ENCODE results near the gene TMPRSS4.

The TMPRSS4 gene

GRCh38 chr11:118080296-118080695, 3.4 kb downstream of the TMPRSS4 start:
- DNase-seq, result no peak

DNA sequence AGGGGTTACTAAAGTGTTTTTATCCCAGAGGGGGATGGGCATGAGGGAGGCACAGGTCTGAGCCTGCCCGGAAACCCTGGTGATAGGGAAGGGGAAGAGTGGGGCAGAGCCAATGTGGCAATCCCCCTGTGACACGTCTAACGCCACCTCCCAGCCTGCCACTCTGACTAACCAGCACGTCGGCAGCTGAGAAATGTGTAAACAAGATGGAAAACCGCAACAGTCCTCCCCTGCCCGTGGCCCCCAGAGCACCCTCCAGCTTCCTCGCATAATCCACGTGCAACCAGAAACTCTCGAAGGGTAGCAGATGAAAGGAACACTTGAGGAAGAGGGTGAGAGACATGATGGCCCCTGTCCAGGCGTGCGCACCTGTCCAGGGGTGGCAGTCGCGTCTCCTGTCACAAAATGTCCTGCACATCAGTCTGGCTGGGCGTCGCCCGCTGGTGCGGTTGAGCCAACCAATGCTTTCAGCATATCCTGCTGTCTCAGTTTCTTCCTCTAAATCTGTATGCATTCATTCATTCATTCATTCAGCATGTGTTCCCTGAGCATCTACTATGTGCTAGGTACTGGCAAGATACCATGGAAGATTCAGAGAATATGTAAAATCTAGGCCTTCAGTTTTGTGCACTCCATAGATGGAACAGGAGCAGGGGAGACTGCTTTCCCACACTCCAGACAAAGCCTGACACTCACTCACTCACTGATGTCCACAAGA, 4.5 kb downstream of the TMPRSS4 start:
- DNase-seq, result no peak

GRCh38 chr11:118082880-118083552, 6.1 kb downstream of the TMPRSS4 start:
- DNase-seq, result no peak

GRCh38 chr11:118084247-118084646, 7.4 kb downstream of the TMPRSS4 start:
- DNase-seq, result no peak

DNA sequence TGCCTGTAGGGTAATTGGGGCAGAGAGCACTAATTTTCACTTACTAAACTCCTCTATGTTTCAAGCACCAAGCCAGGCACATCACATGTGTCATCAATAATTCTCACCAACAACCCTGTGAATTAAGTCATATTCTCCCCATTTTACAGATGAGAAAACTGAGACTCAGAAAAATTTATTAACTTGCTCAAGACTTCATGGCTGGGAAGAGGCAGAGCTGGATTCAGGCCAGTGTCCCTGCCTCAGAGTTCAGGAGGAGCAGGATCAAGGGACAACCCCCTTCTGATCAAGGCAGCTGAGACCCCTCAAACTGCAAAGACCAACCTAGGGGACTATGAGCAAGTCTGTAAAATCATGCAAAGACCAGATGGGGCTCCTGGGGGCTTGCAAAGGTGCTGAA, 7.8 kb downstream of the TMPRSS4 start:
- DNase-seq, result no peak

GRCh38 chr11:118086913-118087768, 10.3 kb downstream of the TMPRSS4 start, which contains the start of gene SMIM35:
Gene SMIM35, minus strand, starts transcription at chr11:118086963. Its CDS starts 206 bp downstream, at chr11:118086757.
- no peak for DNase-seq

DNA sequence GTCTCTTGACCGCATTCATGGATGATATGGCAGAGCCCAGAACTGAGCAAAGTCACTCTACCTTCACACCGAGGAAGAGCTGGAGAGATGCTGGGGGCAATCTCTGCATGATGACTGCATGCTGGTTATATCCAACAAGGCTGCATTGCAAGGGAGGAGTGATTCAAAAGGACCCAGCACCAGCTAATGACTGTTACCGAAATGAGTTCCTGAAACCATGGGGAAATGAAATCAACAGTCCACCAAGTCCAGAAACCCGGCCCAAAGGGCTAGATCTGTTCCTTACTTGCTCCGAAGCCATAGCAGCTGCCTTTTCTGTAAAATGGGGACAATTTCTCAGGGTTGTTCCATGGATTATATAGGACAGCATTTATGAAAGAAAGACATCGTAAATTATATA, 11.1 kb downstream of the TMPRSS4 start:
- DNase-seq, result no peak

- no peak for DNase-seq
These were observed 11.7 kb downstream of the TMPRSS4 start for GRCh38 chr11:118088531-118088930.

DNA sequence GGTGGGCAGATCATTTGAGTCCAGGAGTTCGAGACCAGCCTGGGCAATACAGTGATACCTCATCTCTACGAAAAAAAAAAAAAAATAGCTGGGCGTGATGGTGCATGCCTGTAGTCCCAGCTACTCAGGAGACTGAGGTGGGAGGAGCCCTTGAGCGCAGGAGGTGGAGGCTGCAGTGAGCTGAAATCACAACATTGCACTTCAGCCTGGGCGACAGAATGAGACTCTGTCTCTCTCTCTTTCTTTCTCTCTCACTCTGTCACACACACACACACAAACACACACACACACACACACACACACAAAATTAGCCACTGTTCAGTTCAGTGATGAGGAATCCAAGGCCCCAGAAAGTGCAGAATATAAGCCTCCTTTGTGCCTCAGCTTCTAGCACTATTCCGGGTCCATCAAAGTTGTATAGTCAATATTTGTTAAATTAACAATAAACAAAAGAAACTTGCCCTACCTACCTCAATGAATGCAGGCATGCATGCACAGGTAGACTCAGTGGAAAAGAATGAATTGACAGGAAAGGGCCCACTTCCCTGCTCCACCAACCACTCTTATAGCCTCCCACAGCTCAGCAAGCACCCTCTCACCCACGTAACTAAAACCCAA, 13.8 kb downstream of the TMPRSS4 start:
- DNase-seq, result no peak

GRCh38 chr11:118091690-118092089, 14.8 kb downstream of the TMPRSS4 start:
- DNase-seq, result no peak

DNA sequence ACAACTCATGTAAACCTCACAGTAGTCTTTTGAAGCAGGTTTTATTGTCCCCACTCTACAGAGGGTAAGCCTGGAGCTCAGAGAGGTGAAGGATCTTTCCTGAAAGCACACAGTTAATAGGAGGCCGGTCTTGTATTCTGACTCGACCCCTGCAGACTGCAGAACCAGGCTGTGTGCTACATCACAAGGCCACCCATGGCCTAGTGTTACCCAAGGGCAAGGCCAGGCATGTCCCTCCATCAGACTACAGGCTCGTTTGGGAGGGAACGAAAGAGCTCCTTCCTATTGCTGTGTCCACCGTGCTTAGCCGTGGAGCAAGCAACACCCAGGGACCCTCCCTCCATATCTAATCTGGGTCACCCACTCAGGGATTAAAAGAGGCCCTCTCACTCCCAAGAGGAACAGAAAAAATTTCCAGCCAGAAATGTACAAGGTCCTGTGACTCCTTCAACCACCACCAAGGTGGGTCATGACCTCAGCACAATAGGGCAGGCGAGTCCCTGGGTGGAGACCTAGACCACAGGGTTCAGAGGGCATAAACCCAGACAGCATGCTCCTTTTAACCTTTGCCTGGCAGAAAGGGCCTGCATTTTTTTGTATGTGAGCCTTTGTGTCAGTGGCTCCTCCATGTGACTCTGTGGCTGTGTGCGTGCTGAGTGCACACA, 16.2 kb downstream of the TMPRSS4 start:
- no peak for DNase-seq

- no peak for DNase-seq
These were observed 18.6 kb downstream of the TMPRSS4 start for GRCh38 chr11:118095493-118095892.

DNA sequence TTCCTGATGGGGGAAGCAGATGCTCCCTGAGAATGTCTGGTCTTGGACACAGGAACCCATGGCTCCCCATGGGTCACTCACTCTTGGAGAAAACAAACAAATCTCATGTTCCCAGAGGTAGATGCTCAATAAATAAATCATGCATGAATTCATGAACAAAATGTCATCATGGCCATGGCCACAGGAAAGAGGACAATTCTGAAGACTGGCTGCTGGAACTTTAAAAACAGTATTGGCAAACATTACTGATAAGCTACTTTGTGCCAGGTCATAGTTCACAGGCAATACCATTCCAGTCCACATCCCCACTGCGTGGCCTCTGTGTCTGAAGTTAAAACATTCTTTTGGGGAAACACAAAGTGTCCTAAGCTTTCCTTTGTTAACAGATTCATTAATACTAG, 19.1 kb downstream of the TMPRSS4 start:
- no peak for DNase-seq

DNA sequence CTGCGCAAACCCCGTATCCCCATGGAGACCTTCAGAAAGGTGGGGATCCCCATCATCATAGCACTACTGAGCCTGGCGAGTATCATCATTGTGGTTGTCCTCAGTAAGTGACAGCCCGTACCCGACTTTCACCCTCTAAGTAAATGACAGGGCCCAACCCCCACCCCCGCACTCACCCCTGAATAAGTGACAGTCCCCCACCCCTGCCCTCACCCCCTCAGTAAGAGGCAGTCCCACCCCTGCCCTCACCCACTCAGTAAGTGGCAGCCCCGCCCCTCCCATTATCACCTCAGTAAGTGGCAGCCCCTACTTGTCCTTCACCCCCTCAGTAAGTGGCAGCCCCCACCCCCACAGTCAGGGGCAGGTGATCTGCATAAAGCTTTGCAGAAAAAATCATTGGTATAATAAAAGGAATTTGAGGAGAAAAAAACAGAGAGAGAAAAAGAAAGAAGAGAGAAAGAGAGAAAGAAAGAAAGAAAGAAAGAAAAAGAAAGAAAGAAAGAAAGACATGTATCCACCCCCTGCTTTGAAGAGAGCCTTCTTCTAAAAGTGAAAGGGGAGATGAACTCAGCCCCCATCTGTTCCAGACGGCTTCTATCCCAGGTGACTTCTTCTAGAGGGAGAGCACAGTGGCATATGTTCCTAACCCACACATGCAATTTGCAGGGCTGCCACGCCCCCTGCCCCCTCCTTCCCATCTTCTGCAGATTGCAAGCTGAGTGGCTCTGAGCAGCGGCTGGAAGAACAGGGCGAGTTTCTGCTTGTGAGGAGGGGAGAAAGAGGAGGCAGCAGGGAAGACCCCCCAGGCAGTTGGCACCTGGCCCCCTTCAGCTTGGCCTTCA, 22.3 kb downstream of the TMPRSS4 start:
- DNase-seq, result no peak

- no peak for DNase-seq
These were observed 23.1 kb downstream of the TMPRSS4 start for GRCh38 chr11:118099838-118100556.

GRCh38 chr11:118100691-118101232, 23.9 kb downstream of the TMPRSS4 start:
- DNase-seq, result no peak

GRCh38 chr11:118102721-118103261, 25.9 kb downstream of the TMPRSS4 start:
- no peak for DNase-seq

- no peak for DNase-seq
These were observed 27.6 kb downstream of the TMPRSS4 start for GRCh38 chr11:118104491-118104890.

DNA sequence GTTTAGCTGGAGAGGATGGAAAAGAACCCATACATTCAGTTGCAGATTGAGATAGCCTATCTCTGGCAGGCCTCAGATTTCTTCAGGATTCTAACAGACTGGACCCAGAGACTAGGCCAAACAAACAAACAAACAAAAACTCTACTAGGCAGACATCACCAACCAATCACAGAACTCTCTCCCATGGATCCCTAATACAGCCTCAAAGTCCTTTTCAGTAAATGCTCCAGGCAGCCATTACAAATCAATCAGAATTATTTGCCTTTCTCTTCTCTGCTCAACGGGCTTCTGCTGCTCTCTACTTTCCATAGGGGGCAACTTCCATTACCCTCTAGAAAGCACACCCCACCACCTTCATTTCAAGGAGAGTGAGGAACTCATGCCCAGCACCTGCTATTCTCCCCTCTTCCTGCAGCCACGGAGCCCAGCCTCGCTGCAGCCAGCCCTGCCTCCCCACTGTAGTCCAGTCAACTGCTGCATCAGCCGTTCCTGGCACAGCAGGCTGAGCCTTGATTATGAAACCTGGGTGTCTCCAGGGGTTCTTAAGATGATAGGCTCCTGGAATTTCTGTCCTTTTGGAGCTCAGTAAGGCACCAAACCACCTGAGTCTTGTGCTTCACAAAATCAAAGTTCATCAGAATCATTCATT, 28.9 kb downstream of the TMPRSS4 start:
- DNase-seq, result no peak

All from stimulated activated CD4-positive, alpha-beta T cell treated with anti-CD3 and anti-CD28 coated beads, Interleukin-2, amount 100 ng/mL, for 24 hours (primary cell).